ENCODE results near the gene GPR18.

GRCh38 chr13:99225078-99225477, 33.1 kb downstream of the GPR18 start:
- TF ChIP-seq TIGD3 (CRISPR knock-in tag; IDR thresholded peaks at IDR 0.05; ENCODE audit: borderline replicate concordance) (no peak), RELA (CRISPR knock-in tag; IDR thresholded peaks at IDR 0.05) (no peak), SP2 (CRISPR knock-in tag; IDR thresholded peaks at IDR 0.05) (no peak), UBTF (CRISPR knock-in tag; IDR thresholded peaks at IDR 0.05) (no peak), CTCF (CRISPR knock-in tag; IDR thresholded peaks at IDR 0.05) (no peak), NR1H2 (CRISPR knock-in tag; IDR thresholded peaks at IDR 0.05; ENCODE audit: borderline replicate concordance, low read depth) (no peak)
